SK-N-SH treated with all-trans-retinoic acid at 6 μM for 48 hours (cell line): ENCODE measurements around the gene FAM110D.

Experiments
- ATAC-seq: fragments of 200-7000 bp; cut with Tn5 transposase; 3 replicates; pipeline ENCODE4 v1.9.1; 2020; ENCODE audit warnings: mild to moderate bottlenecking, moderate library complexity
- ARNTL ChIP-seq: fragments of 450-650 bp; formaldehyde crosslinking; IDR thresholded peaks from 2 replicates; pipeline ENCODE4 v1.5.0; 2020; ENCODE audit warnings: low read depth, mild to moderate bottlenecking, moderate library complexity, borderline replicate concordance
- BACH2 ChIP-seq: fragments of 250-450 bp; sonication (Bioruptor Pico); IDR thresholded peaks from 2 replicates; pipeline ENCODE4 v1.9.0; 2021; ENCODE audit warnings: mild to moderate bottlenecking, borderline replicate concordance
- CSDC2 ChIP-seq: fragments of 250-450 bp; sonication (Bioruptor Pico); IDR thresholded peaks from 2 replicates; pipeline ENCODE4 v1.5.0; 2020; ENCODE audit warnings: mild to moderate bottlenecking, moderate library complexity
- ESRRG ChIP-seq: fragments of 250-450 bp; sonication (Bioruptor Pico); IDR thresholded peaks from 2 replicates; pipeline ENCODE4 v1.6.1; 2021; ENCODE audit warnings: mild to moderate bottlenecking
- GLIS3 ChIP-seq: fragments of 250-450 bp; sonication (Bioruptor Pico); IDR thresholded peaks from 2 replicates; pipeline ENCODE4 v1.5.0; 2020; ENCODE audit warnings: mild to moderate bottlenecking, moderate library complexity
- ISL1 ChIP-seq: fragments of 250-450 bp; sonication (Bioruptor Pico); IDR thresholded peaks from 2 replicates; pipeline ENCODE4 v2.1.2; 2022; ENCODE audit warnings: mild to moderate bottlenecking, moderate library complexity
- PPARA ChIP-seq: fragments of 250-450 bp; sonication (Bioruptor Pico); IDR thresholded peaks from 2 replicates; pipeline ENCODE4 v1.5.0; 2020; ENCODE audit warnings: mild to moderate bottlenecking, borderline replicate concordance
- RARB ChIP-seq: fragments of 250-450 bp; sonication (Bioruptor Pico); IDR thresholded peaks from 2 replicates; pipeline ENCODE4 v1.8.0; 2021; ENCODE audit warnings: mild to moderate bottlenecking, moderate library complexity
- TCF4 ChIP-seq: fragments of 250-450 bp; sonication (Bioruptor Pico); IDR thresholded peaks from 2 replicates; pipeline ENCODE4 v1.8.0; 2021; ENCODE audit warnings: mild to moderate bottlenecking, moderate library complexity, borderline replicate concordance
- TOX ChIP-seq: fragments of 250-450 bp; sonication (Bioruptor Pico); IDR thresholded peaks from 2 replicates; pipeline ENCODE4 v1.8.0; 2021; ENCODE audit warnings: mild to moderate bottlenecking, moderate library complexity, borderline replicate concordance
- ZC3H10 ChIP-seq: fragments of 250-450 bp; sonication (Bioruptor Pico); IDR thresholded peaks from 2 replicates; pipeline ENCODE4 v1.5.1; 2021; ENCODE audit warnings: mild to moderate bottlenecking, moderate library complexity
- ZFP3 ChIP-seq: fragments of 250-450 bp; sonication (Bioruptor Pico); IDR thresholded peaks from 2 replicates; pipeline ENCODE4 v1.5.0; 2020; ENCODE audit warnings: mild to moderate bottlenecking, moderate library complexity
- ZFP30 ChIP-seq: fragments of 450-650 bp; formaldehyde crosslinking; IDR thresholded peaks from 2 replicates; pipeline ENCODE4 v1.5.0; 2022; ENCODE audit warnings: mild to moderate bottlenecking, moderate library complexity
- ZNF565 ChIP-seq: fragments of 450-650 bp; formaldehyde crosslinking; conservative IDR thresholded peaks from 2 replicates; pipeline ENCODE4 v1.5.0; 2020; ENCODE audit warnings: low read depth, mild to moderate bottlenecking, moderate library complexity
- ZNF70 ChIP-seq: fragments of 450-650 bp; formaldehyde crosslinking; IDR thresholded peaks from 2 replicates; pipeline ENCODE4 v1.5.0; 2020; ENCODE audit warnings: mild to moderate bottlenecking, moderate library complexity
- ZNF8 ChIP-seq: fragments of 450-650 bp; formaldehyde crosslinking; IDR thresholded peaks from 2 replicates; pipeline ENCODE4 v1.5.0; 2020; ENCODE audit warnings: mild to moderate bottlenecking, moderate library complexity
- TF ChIP-seq, protein P1 (sequence below): fragments of 250-450 bp; sonication (Bioruptor Pico); IDR thresholded peaks from 2 replicates; pipeline ENCODE4 v1.5.1; 2020; ENCODE audit warnings: low read depth, mild to moderate bottlenecking, moderate library complexity
- TF ChIP-seq, protein P2 (sequence below): fragments of 250-450 bp; sonication (Bioruptor Pico); IDR thresholded peaks from 2 replicates; pipeline ENCODE4 v1.5.0; 2020; ENCODE audit warnings: mild to moderate bottlenecking, moderate library complexity
- TF ChIP-seq, protein P3 (sequence below): fragments of 250-450 bp; sonication (Bioruptor Pico); IDR thresholded peaks from 2 replicates; pipeline ENCODE4 v1.5.1; 2021; ENCODE audit warnings: mild to moderate bottlenecking, moderate library complexity
- TF ChIP-seq, protein P4 (sequence below): fragments of 250-450 bp; sonication (Bioruptor Pico); IDR thresholded peaks from 2 replicates; pipeline ENCODE4 v1.8.0; 2020; ENCODE audit warnings: mild to moderate bottlenecking, moderate library complexity, borderline replicate concordance
- TF ChIP-seq, protein P5 (sequence below): fragments of 250-450 bp; sonication (Bioruptor Pico); IDR thresholded peaks from 2 replicates; pipeline ENCODE4 v1.8.0; 2021; ENCODE audit warnings: low read depth, mild to moderate bottlenecking, moderate library complexity, borderline replicate concordance

Gene FAM110D

DNA sequence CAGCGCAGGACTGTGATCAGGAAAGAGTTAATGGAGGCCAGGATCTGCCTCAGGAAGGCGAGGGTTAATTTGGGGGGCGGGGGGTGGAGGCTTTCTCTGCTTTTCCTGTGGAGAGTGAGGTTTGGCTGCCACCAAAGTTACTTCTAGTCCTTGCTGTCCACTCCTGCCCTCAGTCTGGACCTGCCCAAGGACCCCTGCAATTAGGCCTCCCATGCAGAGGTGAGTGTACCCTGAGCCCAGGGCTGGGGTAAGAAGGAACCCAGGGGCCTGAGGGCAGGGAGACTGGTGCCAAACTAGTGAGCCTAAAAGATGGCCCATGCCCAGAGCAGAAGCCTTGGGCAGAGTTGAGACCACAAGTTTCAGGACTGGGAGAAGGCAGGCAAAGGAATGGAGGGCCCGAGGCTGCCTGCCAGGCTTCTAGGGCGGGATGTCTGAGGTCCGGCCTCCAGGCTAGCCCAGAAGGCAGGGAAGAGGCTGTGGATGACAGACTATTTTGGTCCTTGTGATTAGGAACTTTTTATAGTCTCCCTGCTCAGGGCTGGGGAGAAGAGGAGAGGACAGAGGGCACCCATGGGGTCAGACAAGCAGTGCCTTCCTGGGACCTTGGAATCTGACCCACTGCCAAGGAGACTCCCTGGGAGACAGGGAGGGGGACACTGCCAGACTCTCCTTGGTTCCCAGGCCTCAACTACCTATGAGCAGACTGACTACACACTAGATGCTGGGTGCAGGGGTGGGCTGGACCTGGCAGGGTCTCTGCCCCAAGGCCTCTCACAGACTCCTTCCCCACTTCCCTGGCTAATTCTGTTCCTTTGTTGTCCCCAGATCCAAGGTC lies at the start of gene FAM110D:
TSS of gene FAM110D (plus strand) at position 172 of the 835 bp plus-strand sequence. CDS start 2,213 bp downstream, outside the sequence.
- ATAC-seq, result peak; percentile 51
- TF ChIP-seq PPARA (CRISPR knock-in tag) (no peak), GLIS3 (no peak), ZC3H10 (CRISPR knock-in tag) (no peak), ZFP3 (CRISPR knock-in tag) (no peak), ZNF70 (CRISPR knock-in tag) (no peak), ESRRG (no peak), BACH2 (CRISPR knock-in tag) (no peak), RARB (CRISPR knock-in tag) (no peak), ARNTL (CRISPR knock-in tag) (no peak), ZNF565 (CRISPR knock-in tag) (no peak), TOX (CRISPR knock-in tag) (no peak), ZNF8 (CRISPR knock-in tag) (no peak), TCF4 (CRISPR knock-in tag) (no peak), ZFP30 (CRISPR knock-in tag) (no peak), ISL1 (CRISPR knock-in tag) (no peak)
- TF ChIP-seq, protein P1, sequence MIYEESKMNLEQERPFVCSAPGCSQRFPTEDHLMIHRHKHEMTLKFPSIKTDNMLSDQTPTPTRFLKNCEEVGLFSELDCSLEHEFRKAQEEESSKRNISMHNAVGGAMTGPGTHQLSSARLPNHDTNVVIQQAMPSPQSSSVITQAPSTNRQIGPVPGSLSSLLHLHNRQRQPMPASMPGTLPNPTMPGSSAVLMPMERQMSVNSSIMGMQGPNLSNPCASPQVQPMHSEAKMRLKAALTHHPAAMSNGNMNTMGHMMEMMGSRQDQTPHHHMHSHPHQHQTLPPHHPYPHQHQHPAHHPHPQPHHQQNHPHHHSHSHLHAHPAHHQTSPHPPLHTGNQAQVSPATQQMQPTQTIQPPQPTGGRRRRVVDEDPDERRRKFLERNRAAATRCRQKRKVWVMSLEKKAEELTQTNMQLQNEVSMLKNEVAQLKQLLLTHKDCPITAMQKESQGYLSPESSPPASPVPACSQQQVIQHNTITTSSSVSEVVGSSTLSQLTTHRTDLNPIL, result no peak
- TF ChIP-seq, protein P2, sequence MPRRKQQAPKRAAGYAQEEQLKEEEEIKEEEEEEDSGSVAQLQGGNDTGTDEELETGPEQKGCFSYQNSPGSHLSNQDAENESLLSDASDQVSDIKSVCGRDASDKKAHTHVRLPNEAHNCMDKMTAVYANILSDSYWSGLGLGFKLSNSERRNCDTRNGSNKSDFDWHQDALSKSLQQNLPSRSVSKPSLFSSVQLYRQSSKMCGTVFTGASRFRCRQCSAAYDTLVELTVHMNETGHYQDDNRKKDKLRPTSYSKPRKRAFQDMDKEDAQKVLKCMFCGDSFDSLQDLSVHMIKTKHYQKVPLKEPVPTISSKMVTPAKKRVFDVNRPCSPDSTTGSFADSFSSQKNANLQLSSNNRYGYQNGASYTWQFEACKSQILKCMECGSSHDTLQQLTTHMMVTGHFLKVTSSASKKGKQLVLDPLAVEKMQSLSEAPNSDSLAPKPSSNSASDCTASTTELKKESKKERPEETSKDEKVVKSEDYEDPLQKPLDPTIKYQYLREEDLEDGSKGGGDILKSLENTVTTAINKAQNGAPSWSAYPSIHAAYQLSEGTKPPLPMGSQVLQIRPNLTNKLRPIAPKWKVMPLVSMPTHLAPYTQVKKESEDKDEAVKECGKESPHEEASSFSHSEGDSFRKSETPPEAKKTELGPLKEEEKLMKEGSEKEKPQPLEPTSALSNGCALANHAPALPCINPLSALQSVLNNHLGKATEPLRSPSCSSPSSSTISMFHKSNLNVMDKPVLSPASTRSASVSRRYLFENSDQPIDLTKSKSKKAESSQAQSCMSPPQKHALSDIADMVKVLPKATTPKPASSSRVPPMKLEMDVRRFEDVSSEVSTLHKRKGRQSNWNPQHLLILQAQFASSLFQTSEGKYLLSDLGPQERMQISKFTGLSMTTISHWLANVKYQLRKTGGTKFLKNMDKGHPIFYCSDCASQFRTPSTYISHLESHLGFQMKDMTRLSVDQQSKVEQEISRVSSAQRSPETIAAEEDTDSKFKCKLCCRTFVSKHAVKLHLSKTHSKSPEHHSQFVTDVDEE, result no peak
- TF ChIP-seq, protein P3, sequence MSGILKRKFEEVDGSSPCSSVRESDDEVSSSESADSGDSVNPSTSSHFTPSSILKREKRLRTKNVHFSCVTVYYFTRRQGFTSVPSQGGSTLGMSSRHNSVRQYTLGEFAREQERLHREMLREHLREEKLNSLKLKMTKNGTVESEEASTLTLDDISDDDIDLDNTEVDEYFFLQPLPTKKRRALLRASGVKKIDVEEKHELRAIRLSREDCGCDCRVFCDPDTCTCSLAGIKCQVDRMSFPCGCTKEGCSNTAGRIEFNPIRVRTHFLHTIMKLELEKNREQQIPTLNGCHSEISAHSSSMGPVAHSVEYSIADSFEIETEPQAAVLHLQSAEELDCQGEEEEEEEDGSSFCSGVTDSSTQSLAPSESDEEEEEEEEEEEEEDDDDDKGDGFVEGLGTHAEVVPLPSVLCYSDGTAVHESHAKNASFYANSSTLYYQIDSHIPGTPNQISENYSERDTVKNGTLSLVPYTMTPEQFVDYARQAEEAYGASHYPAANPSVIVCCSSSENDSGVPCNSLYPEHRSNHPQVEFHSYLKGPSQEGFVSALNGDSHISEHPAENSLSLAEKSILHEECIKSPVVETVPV (CRISPR knock-in tag), result no peak
- TF ChIP-seq, protein P4, sequence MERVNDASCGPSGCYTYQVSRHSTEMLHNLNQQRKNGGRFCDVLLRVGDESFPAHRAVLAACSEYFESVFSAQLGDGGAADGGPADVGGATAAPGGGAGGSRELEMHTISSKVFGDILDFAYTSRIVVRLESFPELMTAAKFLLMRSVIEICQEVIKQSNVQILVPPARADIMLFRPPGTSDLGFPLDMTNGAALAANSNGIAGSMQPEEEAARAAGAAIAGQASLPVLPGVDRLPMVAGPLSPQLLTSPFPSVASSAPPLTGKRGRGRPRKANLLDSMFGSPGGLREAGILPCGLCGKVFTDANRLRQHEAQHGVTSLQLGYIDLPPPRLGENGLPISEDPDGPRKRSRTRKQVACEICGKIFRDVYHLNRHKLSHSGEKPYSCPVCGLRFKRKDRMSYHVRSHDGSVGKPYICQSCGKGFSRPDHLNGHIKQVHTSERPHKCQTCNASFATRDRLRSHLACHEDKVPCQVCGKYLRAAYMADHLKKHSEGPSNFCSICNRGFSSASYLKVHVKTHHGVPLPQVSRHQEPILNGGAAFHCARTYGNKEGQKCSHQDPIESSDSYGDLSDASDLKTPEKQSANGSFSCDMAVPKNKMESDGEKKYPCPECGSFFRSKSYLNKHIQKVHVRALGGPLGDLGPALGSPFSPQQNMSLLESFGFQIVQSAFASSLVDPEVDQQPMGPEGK, result no peak
- TF ChIP-seq, protein P5, sequence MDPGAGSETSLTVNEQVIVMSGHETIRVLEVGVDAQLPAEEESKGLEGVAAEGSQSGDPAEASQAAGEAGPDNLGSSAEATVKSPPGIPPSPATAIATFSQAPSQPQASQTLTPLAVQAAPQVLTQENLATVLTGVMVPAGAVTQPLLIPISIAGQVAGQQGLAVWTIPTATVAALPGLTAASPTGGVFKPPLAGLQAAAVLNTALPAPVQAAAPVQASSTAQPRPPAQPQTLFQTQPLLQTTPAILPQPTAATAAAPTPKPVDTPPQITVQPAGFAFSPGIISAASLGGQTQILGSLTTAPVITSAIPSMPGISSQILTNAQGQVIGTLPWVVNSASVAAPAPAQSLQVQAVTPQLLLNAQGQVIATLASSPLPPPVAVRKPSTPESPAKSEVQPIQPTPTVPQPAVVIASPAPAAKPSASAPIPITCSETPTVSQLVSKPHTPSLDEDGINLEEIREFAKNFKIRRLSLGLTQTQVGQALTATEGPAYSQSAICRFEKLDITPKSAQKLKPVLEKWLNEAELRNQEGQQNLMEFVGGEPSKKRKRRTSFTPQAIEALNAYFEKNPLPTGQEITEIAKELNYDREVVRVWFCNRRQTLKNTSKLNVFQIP (CRISPR knock-in tag), result no peak

DNA sequence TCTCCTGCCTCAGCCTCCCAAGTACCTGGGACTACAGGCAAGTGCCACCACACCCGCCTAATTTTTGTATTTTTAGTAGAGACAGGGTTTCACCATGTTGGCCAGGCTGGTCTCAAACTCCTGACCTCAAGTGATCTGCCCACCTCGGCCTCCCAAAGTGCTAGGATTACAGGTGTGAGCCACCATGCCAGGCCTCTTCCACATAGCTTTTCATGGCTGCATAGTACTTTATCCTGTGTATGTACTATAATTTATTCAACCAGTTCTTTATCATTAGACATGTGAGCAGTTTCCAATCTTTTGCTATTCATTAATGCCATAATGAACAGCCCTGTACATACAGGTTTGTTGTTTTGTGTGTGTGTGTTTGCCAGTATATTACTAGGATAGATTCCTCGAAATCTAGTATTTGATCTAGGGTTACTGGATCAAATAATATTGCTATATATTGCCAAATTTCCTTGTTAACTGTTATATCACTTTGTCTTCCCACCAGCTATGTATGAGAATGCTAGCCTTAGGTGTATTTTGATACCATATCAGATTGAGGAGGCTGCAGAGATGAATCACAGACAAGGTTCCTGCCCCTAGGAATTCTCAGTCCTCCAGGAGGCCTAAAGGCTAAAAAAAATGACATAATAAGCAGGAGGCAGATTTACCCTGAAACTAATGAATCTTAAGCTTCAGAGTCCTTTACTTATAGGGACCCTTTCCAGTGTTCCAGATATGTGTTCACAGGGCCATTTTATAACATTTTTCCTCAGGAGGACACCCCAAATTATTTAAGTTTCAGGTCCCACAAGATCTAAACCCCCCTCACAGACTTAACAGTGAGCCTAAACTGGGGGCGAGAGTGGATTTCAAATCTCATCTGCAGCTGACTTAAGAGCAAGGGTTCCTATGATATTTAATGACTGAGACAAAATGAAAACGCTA lies 49.4 kb upstream of the FAM110D start:
- ATAC-seq, result no peak
- TF ChIP-seq TCF4 (CRISPR knock-in tag), result no peak
- no peak for TF ChIP-seq ZC3H10 (CRISPR knock-in tag)
- TF ChIP-seq, protein P2, result no peak
- TF ChIP-seq CSDC2 (CRISPR knock-in tag), result no peak
- no peak for TF ChIP-seq TOX (CRISPR knock-in tag)
- no peak for TF ChIP-seq ZFP3 (CRISPR knock-in tag)
- TF ChIP-seq ARNTL (CRISPR knock-in tag), result no peak
- TF ChIP-seq, protein P3 (CRISPR knock-in tag), result no peak
- TF ChIP-seq BACH2 (CRISPR knock-in tag), result no peak
- no peak for TF ChIP-seq ISL1 (CRISPR knock-in tag)
- no peak for TF ChIP-seq ZNF70 (CRISPR knock-in tag)
- no peak for TF ChIP-seq ESRRG
